Gastroesophageal sphincter (tissue), 4 donors: ENCODE results near the gene RPL36A. TPM values are rescaled to one million over a fixed set of nuclear protein-coding genes. Genes with fewer than 3 reads are reported as not detected.

Experiments used
- ATAC-seq: fragments of 150-250 bp; one replicate; pipeline ENCODE4 v1.9.1; 2016; ENCODE audit warnings: mild to moderate bottlenecking, moderate library complexity
- H3K27ac ChIP-seq, 4 donors: fragments of 200-600 bp; sonication (generic) in 3 of 4; 1 replicate in 3 of 4; 2 replicates in 1 of 4; pipeline ENCODE4 v1.5.1; 2016 to 2019
- H3K27me3 ChIP-seq: fragments of 200-600 bp; sonication (generic); one replicate; pipeline ENCODE4 v1.5.1; 2019
- H3K36me3 ChIP-seq, 2 donors: fragments of 200-600 bp; sonication (generic); one replicate each; pipeline ENCODE4 v1.5.1; 2019; ENCODE audit warnings: control low read depth in 1 of 2
- H3K4me1 ChIP-seq, 3 donors: fragments of 200-600 bp; sonication (generic); 1 replicate in 2 of 3; 2 replicates in 1 of 3; pipeline ENCODE4 v1.5.1; 2016 to 2019; ENCODE audit warnings: control low read depth in 2 of 3
- H3K4me3 ChIP-seq, 2 donors: fragments of 200-600 bp; sonication (generic); one replicate each; pipeline ENCODE4 v1.5.1; 2019; ENCODE audit warnings: mild to moderate bottlenecking in 1 of 2, moderate library complexity in 1 of 2
- H3K9me3 ChIP-seq, 3 donors: fragments of 200-600 bp; sonication (generic); one replicate each; pipeline ENCODE4 v1.5.1; 2017 to 2019; ENCODE audit warnings: control low read depth in 2 of 3
- EP300 ChIP-seq: sonication (generic); formaldehyde crosslinking; IDR thresholded peaks from one replicate; pipeline ENCODE4 v1.6.1; 2017; ENCODE audit warnings: antibody characterized with exemption, mild to moderate bottlenecking
- POLR2A ChIP-seq, 2 donors: fragments of 450-650 bp; IDR thresholded peaks; one replicate each; pipeline ENCODE4 v1.6.1; 2017; ENCODE audit warnings: antibody characterized with exemption in 2 of 2, mild to moderate bottlenecking in 2 of 2, moderate library complexity in 1 of 2
- POLR2AphosphoS5 ChIP-seq: sonication (generic); formaldehyde crosslinking; IDR thresholded peaks from one replicate; pipeline ENCODE4 v1.6.1; 2017; ENCODE audit warnings: antibody characterized with exemption
- WGBS, 2 donors: methylation state at CpG; one replicate each; pipeline ENCODE4 v1.1.5; 2018; ENCODE audit warnings: low coverage in 1 of 2; 5-methylcytosine and 5-hydroxymethylcytosine counted together
- total RNA-seq, 4 donors: library from RNA; depleted of rRNA; stranded (reverse); fragments of >200 nt; gene quantifications; one replicate each; pipeline ENCODE4 v1.1.0, GENCODE V29; 2016
- TF ChIP-seq, protein P1 (sequence below), 4 experiments: fragments of 200-600 bp in 2 of 4; fragments of 450-650 bp in 2 of 4; sonication (generic) in 1 of 4; IDR thresholded peaks; one replicate each; pipeline ENCODE4 v1.5.1; 2017 to 2019; ENCODE audit warnings: antibody characterized with exemption in 4 of 4, mild to moderate bottlenecking in 2 of 4, moderate library complexity in 2 of 4

RPL36A gene
- total RNA-seq, 4 donors from 2014 or later, result 629 to 1,573 (median 1,208) TPM

DNA sequence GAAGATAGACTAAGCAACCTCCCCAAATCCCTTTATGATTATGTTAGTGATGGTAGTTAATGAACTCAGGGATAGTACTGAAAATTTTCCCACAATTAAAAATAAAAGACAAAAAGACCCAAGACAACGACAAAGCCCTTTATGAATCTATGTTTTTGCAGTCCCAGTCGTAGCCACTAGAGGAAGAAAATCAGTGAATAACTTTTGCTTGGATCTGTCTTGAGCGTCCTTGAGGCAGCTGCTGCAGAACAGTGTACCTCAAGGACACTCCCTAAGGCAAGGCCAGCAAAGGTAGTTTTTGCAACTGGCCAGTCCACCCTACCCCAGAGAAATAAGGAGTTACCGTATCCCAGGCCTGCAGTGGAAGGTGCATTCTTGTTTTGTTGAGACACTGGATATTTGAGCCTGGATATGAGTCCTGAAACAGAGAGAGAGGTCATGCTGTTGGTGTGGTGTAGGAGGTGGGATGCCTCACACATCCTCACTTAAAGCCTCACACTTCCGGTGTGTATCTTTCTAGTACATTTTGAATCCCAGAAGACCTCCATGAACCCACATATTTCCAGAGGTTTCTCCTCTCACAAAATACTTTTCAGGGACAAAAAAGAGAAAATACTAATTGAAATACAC is 33.5 kb upstream of the RPL36A start:
- no peak for ATAC-seq
- H3K27me3 ChIP-seq, result no peaks in the 10 kb centered on the region
- no peak overlapping the region for H3K4me3 ChIP-seq
- H3K4me1 ChIP-seq, result no peaks in the 10 kb centered on the region
- H3K27ac ChIP-seq, result no peak overlapping the region
- no peaks in the 10 kb centered on the region for H3K9me3 ChIP-seq
- H3K36me3 ChIP-seq, result no peaks in the 10 kb centered on the region
- no peak for TF ChIP-seq POLR2A (IDR thresholded peaks at IDR 0.05)
- TF ChIP-seq, protein P1, sequence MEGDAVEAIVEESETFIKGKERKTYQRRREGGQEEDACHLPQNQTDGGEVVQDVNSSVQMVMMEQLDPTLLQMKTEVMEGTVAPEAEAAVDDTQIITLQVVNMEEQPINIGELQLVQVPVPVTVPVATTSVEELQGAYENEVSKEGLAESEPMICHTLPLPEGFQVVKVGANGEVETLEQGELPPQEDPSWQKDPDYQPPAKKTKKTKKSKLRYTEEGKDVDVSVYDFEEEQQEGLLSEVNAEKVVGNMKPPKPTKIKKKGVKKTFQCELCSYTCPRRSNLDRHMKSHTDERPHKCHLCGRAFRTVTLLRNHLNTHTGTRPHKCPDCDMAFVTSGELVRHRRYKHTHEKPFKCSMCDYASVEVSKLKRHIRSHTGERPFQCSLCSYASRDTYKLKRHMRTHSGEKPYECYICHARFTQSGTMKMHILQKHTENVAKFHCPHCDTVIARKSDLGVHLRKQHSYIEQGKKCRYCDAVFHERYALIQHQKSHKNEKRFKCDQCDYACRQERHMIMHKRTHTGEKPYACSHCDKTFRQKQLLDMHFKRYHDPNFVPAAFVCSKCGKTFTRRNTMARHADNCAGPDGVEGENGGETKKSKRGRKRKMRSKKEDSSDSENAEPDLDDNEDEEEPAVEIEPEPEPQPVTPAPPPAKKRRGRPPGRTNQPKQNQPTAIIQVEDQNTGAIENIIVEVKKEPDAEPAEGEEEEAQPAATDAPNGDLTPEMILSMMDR (IDR thresholded peaks at IDR 0.05), result no peak
- no peak for TF ChIP-seq POLR2AphosphoS5
- TF ChIP-seq EP300, result no peak
- 21 to 44% methylated on average over 3 to 5 of the region's 5 CpGs for WGBS, 2 donors

DNA sequence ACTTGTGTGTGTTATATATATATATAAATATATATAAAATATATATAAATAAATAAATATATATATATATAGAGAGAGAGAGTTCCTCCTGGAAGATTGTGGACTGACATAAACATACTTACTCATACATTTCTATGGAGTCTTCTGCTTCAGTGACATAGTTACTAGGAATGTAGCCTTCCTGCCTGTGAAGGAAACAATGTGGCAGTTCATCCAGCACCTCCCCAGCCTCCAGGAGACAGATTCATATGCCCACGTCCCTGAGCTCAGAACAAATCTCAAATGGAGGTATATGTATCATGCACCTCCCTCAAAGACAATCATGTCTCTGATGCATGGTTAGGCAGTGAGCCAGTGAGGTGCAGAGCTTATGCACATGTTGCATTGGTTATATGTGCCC is 30.8 kb upstream of the RPL36A start:
- TF ChIP-seq POLR2A (IDR thresholded peaks at IDR 0.05) (no peak), EP300 (no peak), POLR2AphosphoS5 (no peak)
- TF ChIP-seq, protein P1 (IDR thresholded peaks at IDR 0.05), result no peak

GRCh38 chrX:101360390-101360789 is 30.4 kb upstream of the RPL36A start:
- Histone ChIP-seq H3K36me3 (no peaks in the 10 kb centered on the region), H3K4me1 (no peaks in the 10 kb centered on the region), H3K27ac (no peak overlapping the region), H3K9me3 (no peaks in the 10 kb centered on the region), H3K4me3 (no peak overlapping the region), H3K27me3 (no peaks in the 10 kb centered on the region)
- 66 to 69% methylated on average over 2 to 4 of the region's 7 CpGs for WGBS, 2 donors
- ATAC-seq, result no peak
- TF ChIP-seq EP300, result no peak
- no peak for TF ChIP-seq POLR2AphosphoS5
- no peak for TF ChIP-seq POLR2A (IDR thresholded peaks at IDR 0.05)
- TF ChIP-seq, protein P1 (IDR thresholded peaks at IDR 0.05), result no peak

More for the DNA sequence above, 30.8 kb upstream of the RPL36A start:
- no peaks in the 10 kb centered on the region for H3K36me3 ChIP-seq
- H3K4me1 ChIP-seq, result no peaks in the 10 kb centered on the region
- H3K4me3 ChIP-seq, result no peak overlapping the region
- ATAC-seq, result no peak
- H3K27ac ChIP-seq, result no peak overlapping the region
- H3K27me3 ChIP-seq, result no peaks in the 10 kb centered on the region
- WGBS, 2 donors, result 40% methylated on average over 1 of the region's 1 CpG; no CpG with 5 or more reads in 1 of the 2 donors
- no peaks in the 10 kb centered on the region for H3K9me3 ChIP-seq

DNA sequence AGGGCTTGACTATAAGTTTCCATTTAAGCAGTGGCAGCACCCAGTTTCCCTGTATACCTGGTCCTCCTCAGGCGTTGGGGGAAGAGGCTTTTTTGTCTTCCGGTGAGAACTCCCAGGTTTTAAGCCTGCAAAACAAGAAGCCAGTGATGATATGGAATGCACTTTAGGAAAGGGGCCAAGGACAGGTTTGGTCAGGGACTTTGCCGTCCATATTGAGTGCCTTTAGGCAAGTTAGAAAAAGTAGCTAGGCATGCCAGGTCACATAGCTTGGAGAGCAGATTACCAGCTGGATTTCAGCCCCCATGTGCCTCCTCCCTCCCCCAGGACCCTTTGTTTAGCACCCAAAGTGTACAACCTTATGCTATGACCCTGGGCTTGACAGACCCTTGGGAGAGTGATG is 28.7 kb upstream of the RPL36A start:
- no peak overlapping the region for H3K27ac ChIP-seq
- no peak for ATAC-seq
- H3K27me3 ChIP-seq, result no peaks in the 10 kb centered on the region
- H3K36me3 ChIP-seq, result no peaks in the 10 kb centered on the region
- H3K4me1 ChIP-seq, result no peaks in the 10 kb centered on the region
- TF ChIP-seq POLR2AphosphoS5, result no peak
- TF ChIP-seq, protein P1 (IDR thresholded peaks at IDR 0.05), result no peak
- TF ChIP-seq POLR2A (IDR thresholded peaks at IDR 0.05), result no peak
- TF ChIP-seq EP300, result no peak
- H3K4me3 ChIP-seq, result no peak overlapping the region
- no peaks in the 10 kb centered on the region for H3K9me3 ChIP-seq
- 89% methylated on average over 3 of the region's 3 CpGs; no CpG with 5 or more reads in 1 of the 2 donors for WGBS, 2 donors

- H3K27ac ChIP-seq, result no peak overlapping the region
- no peaks in the 10 kb centered on the region for H3K4me1 ChIP-seq
- TF ChIP-seq EP300 (no peak), POLR2AphosphoS5 (no peak), POLR2A (IDR thresholded peaks at IDR 0.05) (no peak)
- TF ChIP-seq, protein P1 (IDR thresholded peaks at IDR 0.05), result no peak
- no peaks in the 10 kb centered on the region for H3K36me3 ChIP-seq
- no peak overlapping the region for H3K4me3 ChIP-seq
- no peak for ATAC-seq
- H3K9me3 ChIP-seq, result no peaks in the 10 kb centered on the region
- H3K27me3 ChIP-seq, result no peaks in the 10 kb centered on the region
Observed at GRCh38 chrX:101362757-101363156, 28.1 kb upstream of the RPL36A start.
